ENCODE measurements around the gene MDM2. TPM values are rescaled to one million over a fixed set of nuclear protein-coding genes. Genes with fewer than 3 reads are reported as not detected.
"Not testable (repeated sequence)": the region's sequence is repeated elsewhere in the genome, so short reads cannot be mapped to it uniquely, and the experiment has no call there.

Gene MDM2
- total and polyA plus RNA-seq, 9 of the 15 experiments (the other 6 are each of a cell fraction or from before 2014, with no cell fraction given): 13.6 to 100 (median 49.0) TPM

- POLR2A ChIA-PET: interaction anchor here (0.7 kb wide), 1 partner anchor 774 kb away, joined by 4 read pairs; no protein-coding TSS in a partner anchor
- ATAC-seq; DNase-seq (ENCODE audit: extremely low read depth in 1 of 4, low spot score in 3 of 4); CTCF ChIA-PET (ENCODE audit: low intra/inter-chr PET ratio); H3K79me2 ChIP-seq (ENCODE audit: control insufficient read depth, insufficient read depth, low read length); H3K27ac ChIP-seq (ENCODE audit: extremely low read depth, low read depth, low read length); FAIRE-seq; H3K9me3 ChIP-seq (replicated peaks; ENCODE audit: control insufficient read depth, insufficient read depth, low read depth, low read length); intact Hi-C loops (cut with micrococcal nuclease); H3K36me3 ChIP-seq (ENCODE audit: control insufficient read depth, insufficient read depth, low read length); in situ Hi-C loops (cut with MboI); H3K9me1 ChIP-seq (ENCODE audit: control insufficient read depth, insufficient read depth, low read length); H3K27me3 ChIP-seq (ENCODE audit: control insufficient read depth in 2 of 2, insufficient read depth in 2 of 2, low read length in 2 of 2); H3K4me3 ChIP-seq; H3K9ac ChIP-seq (ENCODE audit: insufficient read depth in 1 of 2, low read depth in 2 of 2, low read length in 2 of 2); H4K20me1 ChIP-seq (replicated peaks; ENCODE audit: control insufficient read depth, insufficient read depth, low read length); H3K4me2 ChIP-seq (ENCODE audit: insufficient read depth, low read length); H2AFZ ChIP-seq (ENCODE audit: low read depth, low read length); BruUV-seq (replicated peaks): not testable (repeated sequence)
- 80% methylated on average over 19 of the region's 19 CpGs for WGBS (ENCODE audit: insufficient coverage, low coverage, missing lambda C conversion rate)
- peaks cover 11 to 14% of the 10 kb centered on the region in 2 experiments; a peak in 4 of 5 replicates for H3K4me1 ChIP-seq (replicated peaks in 1 of 2; ENCODE audit: control insufficient read depth in 2 of 2, insufficient read depth in 2 of 2, low read length in 2 of 2)
Measured at GRCh38 chr12:68802911-68803651, 4.9 kb upstream of the MDM2 start.

GRCh38 chr12:68803948-68804656, 3.9 kb upstream of the MDM2 start:
- FAIRE-seq (no peak), ATAC-seq (no peak), DNase-seq (ENCODE audit: extremely low read depth in 1 of 4, low spot score in 3 of 4) (no peak)
- intact Hi-C loops (cut with micrococcal nuclease) (no loop called here), in situ Hi-C loops (cut with MboI) (no loop called here)
- no peaks in the 10 kb centered on the region for H3K27me3 ChIP-seq (ENCODE audit: control insufficient read depth in 2 of 2, insufficient read depth in 2 of 2, low read length in 2 of 2)
- H3K9me1 ChIP-seq (ENCODE audit: control insufficient read depth, insufficient read depth, low read length): no peaks in the 10 kb centered on the region
- no peak overlapping the region for H3K27ac ChIP-seq (ENCODE audit: extremely low read depth, low read depth, low read length)
- no peaks in the 10 kb centered on the region for H4K20me1 ChIP-seq (replicated peaks; ENCODE audit: control insufficient read depth, insufficient read depth, low read length)
- H3K36me3 ChIP-seq (ENCODE audit: control insufficient read depth, insufficient read depth, low read length): peaks cover 4% of the 10 kb centered on the region; the same call in 1 of the 3 replicates
- 61% methylated on average over 5 of the region's 5 CpGs for WGBS (ENCODE audit: insufficient coverage, low coverage, missing lambda C conversion rate)
- POLR2A ChIA-PET: no interaction called here
- no peak overlapping the region for H3K4me3 ChIP-seq
- no peak overlapping the region for H3K9ac ChIP-seq (ENCODE audit: insufficient read depth in 1 of 2, low read depth in 2 of 2, low read length in 2 of 2)
- CTCF ChIA-PET (ENCODE audit: low intra/inter-chr PET ratio): no interaction called here
- peaks cover 14% of the 10 kb centered on the region in 2 experiments; a peak in 4 of 5 replicates for H3K4me1 ChIP-seq (replicated peaks in 1 of 2; ENCODE audit: control insufficient read depth in 2 of 2, insufficient read depth in 2 of 2, low read length in 2 of 2)
- H3K79me2 ChIP-seq (ENCODE audit: control insufficient read depth, insufficient read depth, low read length): peaks cover 12% of the 10 kb centered on the region
- BruUV-seq (replicated peaks): no TSS peak
- H3K4me2 ChIP-seq (ENCODE audit: insufficient read depth, low read length): no peak overlapping the region
- no peaks in the 10 kb centered on the region for H3K9me3 ChIP-seq (replicated peaks; ENCODE audit: control insufficient read depth, insufficient read depth, low read depth, low read length)
- peak overlapping the region; percentile 25 for H2AFZ ChIP-seq (ENCODE audit: low read depth, low read length)
- TF ChIP-seq ZBTB11 (CRISPR knock-in tag; IDR thresholded peaks at IDR 0.05): no peak
- no peak for TF ChIP-seq ZNF133 (CRISPR knock-in tag; IDR thresholded peaks at IDR 0.05)
- no peak for TF ChIP-seq ZNF668 (CRISPR knock-in tag; IDR thresholded peaks at IDR 0.05)
- TF ChIP-seq SRF (CRISPR knock-in tag; IDR thresholded peaks at IDR 0.05): no peak
- TF ChIP-seq KDM4B (IDR thresholded peaks at IDR 0.05; ENCODE audit: borderline replicate concordance in 2 of 2, low read depth in 1 of 2): no peak
- no peak for TF ChIP-seq TCF7 (IDR thresholded peaks at IDR 0.05; ENCODE audit: borderline replicate concordance)
- TF ChIP-seq RFX5 (IDR thresholded peaks at IDR 0.05; ENCODE audit: low read depth, low read length): no peak
- TF ChIP-seq ZBTB2 (IDR thresholded peaks at IDR 0.05): no peak

Data from K562 (cell line).